ENCODE measurements around the gene GKN1. TPM values are rescaled to one million over a fixed set of nuclear protein-coding genes. Genes with fewer than 3 reads are reported as not detected.

The GKN1 gene
- polyA plus RNA-seq, 1 experiment, result not detected

GRCh38 chr2:69011611-69012157, 37.2 kb downstream of the GKN1 start:
- POLR2A ChIA-PET, result no interaction called here
- CTCF ChIA-PET, result interaction anchor here (0.6 to 3.6 kb wide), 10 partner anchors 8 to 313 kb away, joined by 3 to 22 read pairs (median 4); no protein-coding TSS in a partner anchor
- Histone ChIP-seq H3K36me3 (ENCODE audit: control insufficient read depth, insufficient read depth, low read length) (no peaks in the 10 kb centered on the region), H3K4me3 (ENCODE audit: low read depth, low read length) (no peak overlapping the region), H3K27me3 (ENCODE audit: control insufficient read depth, insufficient read depth, low read length) (no peaks in the 10 kb centered on the region)
- DNase-seq (ENCODE audit: low read depth), result no peak
- TF ChIP-seq CTCF (IDR thresholded peaks at IDR 0.05; ENCODE audit: insufficient read depth, low read depth, low read length), result 0 out of 2 replicates have a peak, but pooled peaks have one; percentile 3

GRCh38 chr2:69012310-69013141, 38.1 kb downstream of the GKN1 start:
- Histone ChIP-seq H3K4me3 (ENCODE audit: low read depth, low read length) (peak overlapping the region; percentile 83), H3K36me3 (ENCODE audit: control insufficient read depth, insufficient read depth, low read length) (no peaks in the 10 kb centered on the region), H3K27me3 (ENCODE audit: control insufficient read depth, insufficient read depth, low read length) (no peaks in the 10 kb centered on the region)
- ChIA-PET POLR2A (no interaction called here), CTCF (interaction anchor here (0.6 to 3.6 kb wide), 20 partner anchors 9 to 556 kb away, joined by 3 to 22 read pairs (median 4); partner anchors contain the start of gene FBXO48)
- peak; percentile 82 for TF ChIP-seq CTCF (IDR thresholded peaks at IDR 0.05; ENCODE audit: insufficient read depth, low read depth, low read length)
- no peak for DNase-seq (ENCODE audit: low read depth)

- Histone ChIP-seq H3K36me3 (ENCODE audit: control insufficient read depth, insufficient read depth, low read length) (no peaks in the 10 kb centered on the region), H3K4me3 (ENCODE audit: low read depth, low read length) (peak within 1 kb of the TSS; percentile 83), H3K27me3 (ENCODE audit: control insufficient read depth, insufficient read depth, low read length) (no peaks in the 10 kb centered on the region)
- POLR2A ChIA-PET, result no interaction called here
- CTCF ChIA-PET, result interaction anchor here (0.6 to 3.6 kb wide), 18 partner anchors 10 to 556 kb away, joined by 3 to 22 read pairs (median 4); partner anchors contain the start of gene FBXO48
- no peak for TF ChIP-seq CTCF (IDR thresholded peaks at IDR 0.05; ENCODE audit: insufficient read depth, low read depth, low read length)
- DNase-seq (ENCODE audit: low read depth), result no peak
Measured at GRCh38 chr2:69013142-69013839, 38.9 kb downstream of the GKN1 start, which contains the start of gene ANTXR1. Gene ANTXR1, plus strand, starts transcription at chr2:69013179. Its CDS starts 321 bp downstream, at chr2:69013500.

- no peak for DNase-seq (ENCODE audit: low read depth)
- POLR2A ChIA-PET, result interaction anchor here (0.6 to 1.4 kb wide), 2 partner anchors 18 to 229 kb away, joined by 4 to 7 read pairs; no protein-coding TSS in a partner anchor
Measured at GRCh38 chr2:69013840-69014821, 39.7 kb downstream of the GKN1 start.

More at GRCh38 chr2:69013840-69014821, 39.7 kb downstream of the GKN1 start:
- no peaks in the 10 kb centered on the region for H3K27me3 ChIP-seq (ENCODE audit: control insufficient read depth, insufficient read depth, low read length)
- peak overlapping the region; percentile 83 for H3K4me3 ChIP-seq (ENCODE audit: low read depth, low read length)
- no peak; the same call in 1 of the 2 replicates for TF ChIP-seq CTCF (IDR thresholded peaks at IDR 0.05; ENCODE audit: insufficient read depth, low read depth, low read length)
- CTCF ChIA-PET, result interaction anchor here (0.5 to 1.6 kb wide), 10 partner anchors 11 to 294 kb away, joined by 3 to 10 read pairs (median 3); no protein-coding TSS in a partner anchor
- H3K36me3 ChIP-seq (ENCODE audit: control insufficient read depth, insufficient read depth, low read length), result no peaks in the 10 kb centered on the region

Measured in BJ (cell line).